Mucosa of rectum (tissue), 2 donors: ENCODE data around the gene NCF4.

Source experiments
- H3K27ac ChIP-seq, 2 donors: one replicate each; pipeline ENCODE4 v1.7.0; 2013; ENCODE audit warnings: inconsistent platforms in 2 of 2, low read depth in 2 of 2, low read length in 2 of 2
- H3K27me3 ChIP-seq, 2 donors: one replicate each; pipeline ENCODE4 v1.7.0; 2013; ENCODE audit warnings: low read length in 2 of 2; ENCODE audit not compliant: control insufficient read depth in 2 of 2, insufficient read depth in 2 of 2
- H3K36me3 ChIP-seq, 2 donors: one replicate each; pipeline ENCODE4 v1.7.0; 2013; ENCODE audit warnings: low read length in 2 of 2; ENCODE audit not compliant: control insufficient read depth in 2 of 2, insufficient read depth in 2 of 2
- H3K4me1 ChIP-seq, 2 donors: one replicate each; pipeline ENCODE4 v1.7.0; 2013; ENCODE audit warnings: low read length in 2 of 2, mild to moderate bottlenecking in 1 of 2; ENCODE audit not compliant: control insufficient read depth in 2 of 2, insufficient read depth in 2 of 2
- H3K4me3 ChIP-seq, 2 donors: one replicate each; pipeline ENCODE4 v1.7.0; 2013; ENCODE audit warnings: low read length in 2 of 2
- H3K9ac ChIP-seq, 2 donors: one replicate each; pipeline ENCODE4 v1.7.0; 2013; ENCODE audit warnings: low read length in 2 of 2, low read depth in 1 of 2, mild to moderate bottlenecking in 1 of 2
- H3K9me3 ChIP-seq, 2 donors: one replicate each; pipeline ENCODE4 v1.7.0; 2013; ENCODE audit warnings: low read length in 2 of 2; ENCODE audit not compliant: control insufficient read depth in 2 of 2
- donor health status: healthy.
- donor health status: Normal muscosa, but diverticular disease.

Gene NCF4

GRCh38 chr22:36873614-36874308 is 13.0 kb downstream of the NCF4 start:
- Histone ChIP-seq H3K27me3 (no peaks in the 10 kb centered on the region), H3K27ac (peak overlapping the region; percentile 51 to 71), H3K9me3 (no peaks in the 10 kb centered on the region), H3K4me3 (no peak overlapping the region), H3K4me1 (peaks cover 0 to 4% of the 10 kb centered on the region in 2 donors), H3K9ac (peak overlapping the region in 1 of 2 donors; percentile 11), H3K36me3 (peaks cover 0 to 6% of the 10 kb centered on the region in 2 donors)

- Histone ChIP-seq H3K9ac (no peak overlapping the region), H3K36me3 (peaks cover 0 to 6% of the 10 kb centered on the region in 2 donors), H3K9me3 (no peaks in the 10 kb centered on the region), H3K27me3 (no peaks in the 10 kb centered on the region), H3K27ac (peak overlapping the region; percentile 51 to 71), H3K4me1 (peaks cover 0 to 4% of the 10 kb centered on the region in 2 donors), H3K4me3 (no peak overlapping the region)
These were observed 13.5 kb downstream of the NCF4 start for GRCh38 chr22:36874309-36874696.

- Histone ChIP-seq H3K27ac (peak overlapping the region; percentile 51 to 71), H3K9ac (no peak overlapping the region), H3K27me3 (no peaks in the 10 kb centered on the region), H3K4me3 (no peak overlapping the region), H3K36me3 (peaks cover 0 to 6% of the 10 kb centered on the region in 2 donors), H3K9me3 (no peaks in the 10 kb centered on the region), H3K4me1 (peaks cover 0 to 4% of the 10 kb centered on the region in 2 donors)
These were observed 13.9 kb downstream of the NCF4 start for GRCh38 chr22:36874736-36875135.

- no peak overlapping the region for H3K4me3 ChIP-seq
- no peak overlapping the region for H3K9ac ChIP-seq
- no peaks in the 10 kb centered on the region for H3K27me3 ChIP-seq
- peaks cover 0 to 4% of the 10 kb centered on the region in 2 donors for H3K4me1 ChIP-seq
- no peaks in the 10 kb centered on the region for H3K9me3 ChIP-seq
- H3K27ac ChIP-seq = no peak overlapping the region
- peaks cover 0 to 6% of the 10 kb centered on the region in 2 donors for H3K36me3 ChIP-seq
These were observed 14.9 kb downstream of the NCF4 start for GRCh38 chr22:36875741-36876140.

GRCh38 chr22:36879775-36880174 is 19.0 kb downstream of the NCF4 start:
- Histone ChIP-seq H3K9me3 (peaks cover 2 to 3% of the 10 kb centered on the region in 2 donors), H3K9ac (no peak overlapping the region), H3K36me3 (peaks cover 0 to 4% of the 10 kb centered on the region in 2 donors), H3K27ac (no peak overlapping the region), H3K4me1 (no peaks in the 10 kb centered on the region), H3K4me3 (no peak overlapping the region), H3K27me3 (no peaks in the 10 kb centered on the region)

- Histone ChIP-seq H3K4me3 (no peak overlapping the region), H3K9me3 (peaks cover 2 to 3% of the 10 kb centered on the region in 2 donors), H3K27ac (no peak overlapping the region), H3K4me1 (no peaks in the 10 kb centered on the region), H3K36me3 (no peaks in the 10 kb centered on the region), H3K9ac (no peak overlapping the region), H3K27me3 (peaks cover 0 to 4% of the 10 kb centered on the region in 2 donors)
These were observed 20.9 kb downstream of the NCF4 start for GRCh38 chr22:36881504-36882245.

- no peak overlapping the region for H3K27ac ChIP-seq
- no peaks in the 10 kb centered on the region for H3K4me1 ChIP-seq
- H3K9me3 ChIP-seq = peaks cover 2 to 3% of the 10 kb centered on the region in 2 donors
- H3K9ac ChIP-seq = no peak overlapping the region
- H3K36me3 ChIP-seq = no peaks in the 10 kb centered on the region
- H3K4me3 ChIP-seq = no peak overlapping the region
- peaks cover 0 to 4% of the 10 kb centered on the region in 2 donors for H3K27me3 ChIP-seq
These were observed 23.7 kb downstream of the NCF4 start for GRCh38 chr22:36884349-36885158.

GRCh38 chr22:36885474-36885873 is 24.7 kb downstream of the NCF4 start:
- Histone ChIP-seq H3K27me3 (peaks cover 0 to 4% of the 10 kb centered on the region in 2 donors), H3K4me3 (no peak overlapping the region), H3K9me3 (peaks cover 2 to 3% of the 10 kb centered on the region in 2 donors), H3K36me3 (no peaks in the 10 kb centered on the region), H3K4me1 (no peaks in the 10 kb centered on the region), H3K27ac (no peak overlapping the region), H3K9ac (no peak overlapping the region)

GRCh38 chr22:36886016-36886415 is 25.2 kb downstream of the NCF4 start:
- no peak overlapping the region for H3K4me3 ChIP-seq

GRCh38 chr22:36887162-36887561 is 26.4 kb downstream of the NCF4 start:
- no peaks in the 10 kb centered on the region for H3K9me3 ChIP-seq
- H3K36me3 ChIP-seq = no peaks in the 10 kb centered on the region
- H3K27ac ChIP-seq = no peak overlapping the region
- H3K9ac ChIP-seq = no peak overlapping the region
- no peaks in the 10 kb centered on the region for H3K4me1 ChIP-seq
- H3K4me3 ChIP-seq = no peak overlapping the region
- H3K27me3 ChIP-seq = peaks cover 0 to 4% of the 10 kb centered on the region in 2 donors

More at GRCh38 chr22:36886016-36886415, 25.2 kb downstream of the NCF4 start:
- H3K27ac ChIP-seq = no peak overlapping the region
- H3K27me3 ChIP-seq = peaks cover 0 to 4% of the 10 kb centered on the region in 2 donors
- H3K4me1 ChIP-seq = no peaks in the 10 kb centered on the region
- peaks cover 2 to 3% of the 10 kb centered on the region in 2 donors for H3K9me3 ChIP-seq
- no peaks in the 10 kb centered on the region for H3K36me3 ChIP-seq
- H3K9ac ChIP-seq = no peak overlapping the region
